Measurements from ENCODE around the gene CORO2B. TPM values are rescaled to one million over a fixed set of nuclear protein-coding genes. Genes with fewer than 3 reads are reported as not detected.

Gene CORO2B
- total and polyA plus RNA-seq, 10 donors, result 0.93 to 8.8 (median 3.6) TPM

- H3K4me3 ChIP-seq, result no peak overlapping the region
- no peaks in the 10 kb centered on the region for H3K9me3 ChIP-seq
- peaks cover 5 to 79% (median 48%) of the 10 kb centered on the region in 6 donors for H3K4me1 ChIP-seq
- intact Hi-C loops (cut with DNase I; ENCODE audit: low total_unique reads), result no loop called here
- 45 to 61% (median 53%) methylated on average over 6 of the region's 6 CpGs for WGBS, 5 donors
- peak overlapping the region in 3 of 8 donors; percentile 57 to 81 (median 70) for H3K27ac ChIP-seq
- DNase-seq, result peak; percentile 85
- no peak for TF ChIP-seq POLR2A (IDR thresholded peaks at IDR 0.05)
- TF ChIP-seq, protein P1, sequence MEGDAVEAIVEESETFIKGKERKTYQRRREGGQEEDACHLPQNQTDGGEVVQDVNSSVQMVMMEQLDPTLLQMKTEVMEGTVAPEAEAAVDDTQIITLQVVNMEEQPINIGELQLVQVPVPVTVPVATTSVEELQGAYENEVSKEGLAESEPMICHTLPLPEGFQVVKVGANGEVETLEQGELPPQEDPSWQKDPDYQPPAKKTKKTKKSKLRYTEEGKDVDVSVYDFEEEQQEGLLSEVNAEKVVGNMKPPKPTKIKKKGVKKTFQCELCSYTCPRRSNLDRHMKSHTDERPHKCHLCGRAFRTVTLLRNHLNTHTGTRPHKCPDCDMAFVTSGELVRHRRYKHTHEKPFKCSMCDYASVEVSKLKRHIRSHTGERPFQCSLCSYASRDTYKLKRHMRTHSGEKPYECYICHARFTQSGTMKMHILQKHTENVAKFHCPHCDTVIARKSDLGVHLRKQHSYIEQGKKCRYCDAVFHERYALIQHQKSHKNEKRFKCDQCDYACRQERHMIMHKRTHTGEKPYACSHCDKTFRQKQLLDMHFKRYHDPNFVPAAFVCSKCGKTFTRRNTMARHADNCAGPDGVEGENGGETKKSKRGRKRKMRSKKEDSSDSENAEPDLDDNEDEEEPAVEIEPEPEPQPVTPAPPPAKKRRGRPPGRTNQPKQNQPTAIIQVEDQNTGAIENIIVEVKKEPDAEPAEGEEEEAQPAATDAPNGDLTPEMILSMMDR (IDR thresholded peaks at IDR 0.05 in 8 of 11, conservative IDR thresholded peaks at IDR 0.05 in 3 of 11), result peak in 5 of 11 experiments; percentile 11 to 43 (median 27)
- TF ChIP-seq POLR2AphosphoS5 (IDR thresholded peaks at IDR 0.05), result peak; percentile 26 to 78 (median 75)
- H3K27me3 ChIP-seq (replicated peaks in 1 of 7), result no peaks in the 10 kb centered on the region
- H3K36me3 ChIP-seq, result no peaks in the 10 kb centered on the region
Observed at GRCh38 chr15:68631601-68632051, 52.8 kb downstream of the CORO2B start.

DNA sequence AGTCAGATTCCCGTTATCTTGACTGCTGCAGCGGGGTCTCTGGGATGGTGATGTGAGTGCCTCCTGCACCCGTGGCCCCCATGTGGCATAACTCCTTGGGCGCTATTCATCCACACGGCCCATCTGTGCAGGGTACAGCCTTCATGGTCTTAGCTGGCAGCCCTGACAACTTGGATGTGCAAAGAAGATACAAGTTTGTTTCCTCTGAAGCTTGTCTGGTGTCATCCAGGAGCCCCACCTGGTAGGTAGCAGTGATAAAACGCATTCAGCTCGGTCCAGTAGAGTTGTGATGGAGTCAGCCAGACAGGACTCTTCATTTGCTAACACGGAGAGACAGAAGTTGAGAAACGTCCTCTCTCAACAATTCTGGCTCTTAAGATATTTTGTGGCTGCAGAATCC, 53.3 kb downstream of the CORO2B start:
- H3K4me1 ChIP-seq, result peaks cover 5 to 78% (median 48%) of the 10 kb centered on the region in 6 donors
- intact Hi-C loops (cut with DNase I; ENCODE audit: low total_unique reads), result no loop called here
- no peaks in the 10 kb centered on the region for H3K27me3 ChIP-seq (replicated peaks in 1 of 7)

DNA sequence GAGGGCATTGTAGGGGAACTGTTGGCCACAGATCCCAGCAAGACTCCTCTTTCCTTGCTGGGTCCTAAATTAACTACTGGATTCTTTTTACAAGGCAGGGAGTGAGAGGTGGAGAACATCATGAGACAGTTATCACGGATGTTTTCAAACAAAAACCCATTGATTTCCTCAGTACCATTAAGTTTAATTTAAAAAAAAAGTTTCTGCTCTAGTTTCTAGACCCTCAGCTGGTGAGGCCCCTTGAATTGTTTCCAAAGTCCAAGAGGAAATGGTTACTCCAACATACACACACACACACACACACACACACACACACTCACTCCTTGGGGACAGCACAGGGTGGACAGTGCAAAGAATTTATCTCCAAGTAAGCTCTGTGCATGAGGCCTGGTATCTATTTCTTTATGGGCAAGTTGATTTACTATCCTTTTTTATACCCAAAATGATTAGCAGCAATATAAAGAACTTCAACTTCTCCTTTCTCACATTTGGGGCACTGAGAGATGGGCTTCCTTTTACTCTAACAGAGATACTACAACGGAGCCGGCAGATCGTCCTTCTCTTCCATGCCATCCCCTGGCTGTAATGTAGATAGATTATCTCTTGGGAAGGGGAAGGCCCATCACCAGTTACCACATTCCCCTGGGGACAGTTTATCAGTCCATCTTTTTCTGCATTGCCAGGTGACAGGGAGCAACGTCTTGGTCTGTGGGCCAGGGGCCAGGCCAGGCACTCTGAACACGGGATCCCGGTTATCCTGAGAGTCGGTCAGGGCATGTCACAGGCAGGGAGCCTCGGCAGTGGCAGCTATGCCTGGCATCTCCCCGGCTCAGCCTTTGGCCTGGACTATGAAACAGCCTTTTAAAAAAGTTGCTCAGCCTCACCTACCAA, 54.7 kb downstream of the CORO2B start:
- Histone ChIP-seq H3K36me3 (no peaks in the 10 kb centered on the region), H3K4me3 (no peak overlapping the region), H3K27me3 (replicated peaks in 1 of 7) (no peaks in the 10 kb centered on the region), H3K9me3 (no peaks in the 10 kb centered on the region), H3K27ac (peak overlapping the region in 1 of 8 donors; percentile 9), H3K4me1 (peaks cover 5 to 83% (median 48%) of the 10 kb centered on the region in 6 donors)
- TF ChIP-seq POLR2AphosphoS5 (IDR thresholded peaks at IDR 0.05) (no peak), POLR2A (IDR thresholded peaks at IDR 0.05) (no peak)
- TF ChIP-seq, protein P1 (IDR thresholded peaks at IDR 0.05 in 8 of 11, conservative IDR thresholded peaks at IDR 0.05 in 3 of 11), result no peak
- intact Hi-C loops (cut with DNase I; ENCODE audit: low total_unique reads), result no loop called here
- DNase-seq, result peak; percentile 64
- 57 to 70% (median 63%) methylated on average over 10 of the region's 10 CpGs for WGBS, 5 donors

More for the DNA sequence above, 53.3 kb downstream of the CORO2B start:
- no peak overlapping the region for H3K4me3 ChIP-seq
- H3K27ac ChIP-seq, result peak overlapping the region in 3 of 8 donors; percentile 48 to 81 (median 57)
- H3K36me3 ChIP-seq, result no peaks in the 10 kb centered on the region
- DNase-seq, result no peak
- TF ChIP-seq POLR2A (IDR thresholded peaks at IDR 0.05), result no peak
- TF ChIP-seq POLR2AphosphoS5 (IDR thresholded peaks at IDR 0.05), result no peak
- TF ChIP-seq, protein P1 (IDR thresholded peaks at IDR 0.05 in 8 of 11, conservative IDR thresholded peaks at IDR 0.05 in 3 of 11), result no peak
- H3K9me3 ChIP-seq, result no peaks in the 10 kb centered on the region
- 82 to 88% (median 85%) methylated on average over 9 of the region's 9 CpGs for WGBS, 5 donors

- H3K9me3 ChIP-seq, result no peaks in the 10 kb centered on the region
- H3K4me3 ChIP-seq, result no peak overlapping the region
- DNase-seq, result no peak
- no peaks in the 10 kb centered on the region for H3K36me3 ChIP-seq
- H3K4me1 ChIP-seq, result peaks cover 5 to 82% (median 46%) of the 10 kb centered on the region in 6 donors
- TF ChIP-seq POLR2A (IDR thresholded peaks at IDR 0.05) (no peak), POLR2AphosphoS5 (IDR thresholded peaks at IDR 0.05) (no peak)
- no peaks in the 10 kb centered on the region for H3K27me3 ChIP-seq (replicated peaks in 1 of 7)
- WGBS, 5 donors, result 72 to 91% (median 85%) methylated on average over 4 of the region's 4 CpGs
- intact Hi-C loops (cut with DNase I; ENCODE audit: low total_unique reads), result no loop called here
- peak overlapping the region in 1 of 8 donors; percentile 9 for H3K27ac ChIP-seq
Observed at GRCh38 chr15:68634122-68634482, 55.3 kb downstream of the CORO2B start.
